Left ventricle myocardium inferior (tissue), 1 donor: ENCODE data around the gene STARD13. TPM values are rescaled to one million over a fixed set of nuclear protein-coding genes. Genes with fewer than 3 reads are reported as not detected.

Experiments
- DNase-seq: peaks from one replicate; pipeline ENCODE4 v3.0.0-alpha.2; 2020
- H3K27ac ChIP-seq: fragments of 200-600 bp; replicated peaks from 2 replicates; pipeline ENCODE4 v1.8.0; 2021
- H3K27me3 ChIP-seq: fragments of 200-600 bp; 2 replicates; pipeline ENCODE4 v1.8.0; 2021; ENCODE audit warnings: low read depth
- H3K36me3 ChIP-seq: fragments of 200-600 bp; 2 replicates; pipeline ENCODE4 v1.8.0; 2021
- H3K4me1 ChIP-seq: fragments of 200-600 bp; 2 replicates; pipeline ENCODE4 v1.8.0; 2021
- H3K4me3 ChIP-seq: fragments of 200-600 bp; 2 replicates; pipeline ENCODE4 v1.8.0; 2021; ENCODE audit warnings: mild to moderate bottlenecking, moderate library complexity
- H3K9me3 ChIP-seq: fragments of 200-600 bp; replicated peaks from 2 replicates; pipeline ENCODE4 v1.8.0; 2021
- CTCF ChIP-seq: fragments of 200-600 bp; IDR thresholded peaks from 2 replicates; pipeline ENCODE4 v1.8.0; 2021; ENCODE audit warnings: antibody characterized with exemption, mild to moderate bottlenecking, borderline replicate concordance
- intact Hi-C: fragments of 100-400 bp; cut with micrococcal nuclease; formaldehyde crosslinking; loops from one replicate; pipeline ENCODE4 v1.11.0; 2022
- total RNA-seq: library from RNA; stranded (reverse); fragmentation: NEBNext Ultra II Directional; extraction: Animal tissue kit (Norgen Biotek cat#: 25700); gene quantifications from one replicate; pipeline ENCODE4 v1.2.1, GENCODE V29; 2021
- donor health status: DM: no; HTN: yes; CAD: no; lungs with severe emphysema.

Gene STARD13
- total RNA-seq, 1 donor from 2014 or later, result 29.9 TPM

- Histone ChIP-seq H3K36me3 (no peaks in the 10 kb centered on the region), H3K9me3 (no peaks in the 10 kb centered on the region), H3K4me1 (peaks cover 99% of the 10 kb centered on the region), H3K27ac (peak overlapping the region; percentile 66), H3K4me3 (no peak overlapping the region), H3K27me3 (no peaks in the 10 kb centered on the region)
- no peak for TF ChIP-seq CTCF
- intact Hi-C loops, result no loop called here
- DNase-seq, result no peak
Observed at GRCh38 chr13:33185853-33186252, 99.7 kb downstream of the STARD13 start.

GRCh38 chr13:33184530-33184929 lies 101.0 kb downstream of the STARD13 start:
- peaks cover 100% of the 10 kb centered on the region for H3K4me1 ChIP-seq
- H3K9me3 ChIP-seq, result no peaks in the 10 kb centered on the region
- H3K27ac ChIP-seq, result peak overlapping the region; percentile 14
- H3K27me3 ChIP-seq, result no peaks in the 10 kb centered on the region
- H3K4me3 ChIP-seq, result no peak overlapping the region
- DNase-seq, result no peak
- peaks cover 3% of the 10 kb centered on the region for H3K36me3 ChIP-seq
- no peak for TF ChIP-seq CTCF
- intact Hi-C loops, result no loop called here

GRCh38 chr13:33184112-33184490 lies 101.5 kb downstream of the STARD13 start:
- H3K9me3 ChIP-seq, result no peaks in the 10 kb centered on the region
- H3K4me3 ChIP-seq, result no peak overlapping the region
- H3K4me1 ChIP-seq, result peaks cover 99% of the 10 kb centered on the region
- peaks cover 5% of the 10 kb centered on the region for H3K36me3 ChIP-seq
- TF ChIP-seq CTCF, result no peak
- H3K27ac ChIP-seq, result peak overlapping the region; percentile 14
- intact Hi-C loops, result no loop called here
- no peak for DNase-seq
- H3K27me3 ChIP-seq, result no peaks in the 10 kb centered on the region

GRCh38 chr13:33183431-33184111 lies 102.0 kb downstream of the STARD13 start:
- H3K27me3 ChIP-seq, result no peaks in the 10 kb centered on the region
- H3K4me1 ChIP-seq, result peaks cover 99% of the 10 kb centered on the region
- no peaks in the 10 kb centered on the region for H3K9me3 ChIP-seq
- no peak overlapping the region for H3K4me3 ChIP-seq
- H3K36me3 ChIP-seq, result peaks cover 5% of the 10 kb centered on the region
- intact Hi-C loops, result no loop called here
- no peak overlapping the region for H3K27ac ChIP-seq
- no peak for TF ChIP-seq CTCF
- no peak for DNase-seq

GRCh38 chr13:33182729-33183128 lies 102.8 kb downstream of the STARD13 start:
- H3K9me3 ChIP-seq, result no peaks in the 10 kb centered on the region
- intact Hi-C loops, result no loop called here
- H3K36me3 ChIP-seq, result peaks cover 5% of the 10 kb centered on the region
- H3K4me3 ChIP-seq, result no peak overlapping the region
- peaks cover 97% of the 10 kb centered on the region for H3K4me1 ChIP-seq
- no peaks in the 10 kb centered on the region for H3K27me3 ChIP-seq
- H3K27ac ChIP-seq, result no peak overlapping the region
- DNase-seq, result no peak
- TF ChIP-seq CTCF, result no peak

- no peak for TF ChIP-seq CTCF
- Histone ChIP-seq H3K36me3 (peaks cover 5% of the 10 kb centered on the region), H3K9me3 (no peaks in the 10 kb centered on the region), H3K27ac (no peak overlapping the region), H3K27me3 (no peaks in the 10 kb centered on the region), H3K4me3 (no peak overlapping the region), H3K4me1 (peaks cover 87% of the 10 kb centered on the region)
- intact Hi-C loops, result no loop called here
- no peak for DNase-seq
Observed at GRCh38 chr13:33181264-33181663, 104.3 kb downstream of the STARD13 start.
